IPS-11a (cell line): ENCODE results near the gene CTSZ.
"Not testable (repeated sequence)": the region's sequence is repeated elsewhere in the genome, so short reads cannot be mapped to it uniquely, and the experiment has no call there.

Experiments used
- H3K4me3 ChIP-seq: one replicate; pipeline ENCODE4 v1.5.1; 2013; ENCODE audit warnings: low read depth, low read length, control low read depth

The CTSZ gene

DNA sequence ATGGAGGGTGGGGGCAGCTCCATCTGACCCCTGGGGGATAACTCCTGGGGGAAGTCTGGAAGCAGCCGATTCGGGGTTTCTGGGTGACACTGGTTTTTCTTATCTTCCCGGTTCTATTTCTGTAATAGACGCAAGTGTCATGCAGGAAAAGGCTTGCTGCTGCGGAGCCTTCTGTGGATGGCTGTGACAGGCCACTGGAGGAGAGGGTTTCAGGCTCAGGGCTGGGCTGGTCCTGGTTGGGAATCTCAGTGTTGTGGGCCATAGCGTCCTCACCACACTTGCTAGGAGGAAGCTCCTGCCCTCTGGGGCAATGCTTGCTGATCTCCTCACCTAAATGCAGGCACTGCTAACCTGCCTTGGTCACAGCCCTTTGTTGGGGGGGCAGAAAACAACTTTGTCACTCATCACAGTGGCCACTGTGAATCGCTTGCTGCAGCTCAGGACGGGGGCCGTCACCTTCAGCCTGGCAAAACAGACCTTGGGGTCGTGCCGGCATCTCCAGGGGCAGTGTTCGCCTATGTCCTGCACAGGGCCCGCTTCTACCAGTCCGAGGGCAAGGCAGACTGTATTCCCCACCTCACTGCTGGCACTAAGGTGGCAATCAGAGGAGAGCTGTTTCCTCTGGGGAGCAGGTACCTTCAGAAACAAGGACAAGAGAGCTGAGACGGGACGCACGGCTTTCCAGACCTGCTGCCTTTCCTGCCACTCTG, 7.8 kb upstream of the CTSZ start:
- H3K4me3 ChIP-seq: no peak overlapping the region

DNA sequence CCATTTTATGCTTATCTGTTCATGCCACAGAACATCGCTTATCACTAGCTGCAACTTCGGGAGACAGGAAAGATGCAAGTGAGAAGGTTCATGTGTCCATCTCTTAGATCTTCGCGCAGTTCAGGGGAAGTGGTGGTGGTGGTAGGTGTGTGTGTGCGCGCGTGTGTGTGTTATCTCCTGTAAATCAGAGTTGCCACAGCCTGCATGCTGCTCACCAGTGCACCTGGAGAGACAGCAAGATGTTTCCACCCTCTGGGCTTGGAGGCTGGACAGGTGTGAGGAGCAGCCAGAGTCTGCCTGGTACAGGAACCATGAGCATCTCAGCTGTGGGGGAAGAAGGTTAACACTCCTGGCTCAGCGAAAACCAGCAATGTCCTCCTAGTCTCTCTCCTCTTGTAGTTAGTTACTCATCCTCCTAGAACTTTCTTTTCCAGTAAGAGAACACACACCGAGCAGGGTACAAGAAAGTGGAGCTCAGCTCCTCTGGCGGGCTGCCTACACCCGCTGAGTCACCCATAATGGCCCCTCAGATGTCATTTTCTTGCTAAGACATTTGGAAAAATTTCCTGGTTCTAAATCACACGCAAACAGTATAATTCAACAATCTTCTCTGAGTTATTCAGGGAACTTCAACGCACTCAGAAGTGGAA, 7.0 kb upstream of the CTSZ start:
- no peak overlapping the region for H3K4me3 ChIP-seq

DNA sequence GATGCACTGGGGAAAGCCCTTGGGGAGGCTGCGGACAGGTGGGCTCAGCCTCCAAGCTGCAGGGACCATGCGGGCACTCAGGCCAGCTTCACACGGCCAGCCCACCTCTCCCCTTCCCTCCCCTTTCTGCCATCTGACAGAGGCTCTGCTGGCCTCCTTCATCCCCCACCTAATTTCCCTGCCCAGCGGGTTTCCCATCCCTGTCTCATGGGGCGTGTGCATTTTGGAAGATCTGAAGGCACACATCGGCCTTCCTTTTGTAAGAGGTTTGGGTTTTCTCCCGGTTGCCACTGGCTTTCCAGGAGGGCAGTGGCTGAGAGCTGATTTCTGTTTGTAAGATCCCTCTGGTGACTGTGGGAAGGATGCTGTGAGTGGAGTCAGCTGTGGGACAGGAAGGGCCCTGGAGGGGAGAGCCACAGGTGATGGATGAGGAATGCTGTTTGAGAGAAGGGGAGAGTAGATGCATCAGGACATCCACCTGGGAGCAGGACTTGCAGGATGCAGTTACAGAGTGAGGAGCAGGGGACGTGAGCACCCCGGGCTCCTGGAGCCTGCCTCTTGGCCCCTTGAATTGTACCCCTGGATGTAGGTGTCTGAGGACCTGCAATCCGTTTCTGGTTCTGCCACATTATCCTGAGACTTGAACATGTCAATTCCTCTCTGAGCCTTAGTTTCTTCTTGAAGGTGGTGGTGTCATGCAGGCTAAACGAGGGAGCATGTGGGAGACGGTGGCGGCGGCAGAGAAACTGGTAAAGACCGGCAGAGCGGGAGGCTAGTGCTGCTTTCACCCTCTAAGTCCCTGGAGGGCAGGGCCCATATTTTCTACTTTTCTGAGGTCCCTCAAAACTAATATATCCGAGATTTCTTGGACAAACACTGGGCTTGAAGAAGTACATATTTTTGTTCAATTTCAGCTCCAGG, 6.2 kb upstream of the CTSZ start:
- no peak overlapping the region for H3K4me3 ChIP-seq

DNA sequence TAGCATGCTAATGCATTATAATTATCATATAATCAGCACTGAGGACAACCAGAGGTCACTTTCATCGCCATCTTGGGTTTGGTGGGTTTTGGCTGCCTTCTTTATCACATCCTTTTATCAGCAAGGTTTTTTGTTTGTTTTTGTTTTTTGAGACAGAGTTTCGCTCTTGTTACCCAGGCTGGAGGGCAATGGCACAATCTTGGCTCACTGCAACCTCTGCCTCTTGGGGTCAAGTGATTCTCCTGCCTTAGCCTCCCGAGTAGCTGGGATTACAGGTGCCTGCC, 4.8 kb upstream of the CTSZ start:
- not testable (repeated sequence) for H3K4me3 ChIP-seq

DNA sequence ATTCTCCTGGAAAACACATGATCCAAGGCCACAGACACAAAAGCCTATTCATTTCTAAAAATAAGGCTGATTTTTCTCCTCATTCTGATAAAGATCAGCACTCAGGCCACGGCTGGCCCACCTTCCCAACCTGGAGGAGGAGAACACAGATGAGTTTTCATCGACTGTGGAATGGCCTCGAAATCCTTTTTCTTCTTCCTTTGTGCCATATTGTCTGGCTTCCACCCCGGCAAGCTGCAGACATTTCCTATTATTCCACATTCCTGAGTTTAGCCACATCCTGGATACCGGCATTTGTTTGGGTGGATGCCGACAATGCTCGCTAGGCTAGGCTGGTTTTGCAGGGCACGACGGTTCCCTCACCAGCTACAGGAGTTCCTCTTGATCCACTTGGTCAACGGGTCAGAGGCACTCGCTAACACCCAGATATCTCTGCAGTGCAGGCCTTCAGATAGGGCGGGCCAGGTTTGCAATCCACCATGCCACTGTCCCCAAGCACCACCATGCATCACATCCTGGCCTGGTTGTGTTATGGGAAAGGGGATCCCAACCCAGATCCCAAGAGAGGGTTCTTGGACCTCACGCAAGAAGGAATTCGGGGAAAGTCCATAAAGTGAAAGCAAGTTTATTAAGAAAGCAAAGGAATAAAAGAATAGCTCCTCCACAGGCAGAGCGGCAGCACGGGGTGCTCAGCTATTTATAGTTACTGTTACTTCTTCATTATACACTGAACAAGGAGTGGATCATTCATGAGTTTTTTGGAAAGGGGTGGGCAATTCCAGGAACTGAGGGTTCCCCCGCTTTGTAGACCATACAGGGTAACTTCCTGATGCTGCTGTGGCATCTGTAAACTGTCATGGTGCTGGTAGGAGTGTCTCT, 4.2 kb upstream of the CTSZ start:
- H3K4me3 ChIP-seq: no peak overlapping the region

DNA sequence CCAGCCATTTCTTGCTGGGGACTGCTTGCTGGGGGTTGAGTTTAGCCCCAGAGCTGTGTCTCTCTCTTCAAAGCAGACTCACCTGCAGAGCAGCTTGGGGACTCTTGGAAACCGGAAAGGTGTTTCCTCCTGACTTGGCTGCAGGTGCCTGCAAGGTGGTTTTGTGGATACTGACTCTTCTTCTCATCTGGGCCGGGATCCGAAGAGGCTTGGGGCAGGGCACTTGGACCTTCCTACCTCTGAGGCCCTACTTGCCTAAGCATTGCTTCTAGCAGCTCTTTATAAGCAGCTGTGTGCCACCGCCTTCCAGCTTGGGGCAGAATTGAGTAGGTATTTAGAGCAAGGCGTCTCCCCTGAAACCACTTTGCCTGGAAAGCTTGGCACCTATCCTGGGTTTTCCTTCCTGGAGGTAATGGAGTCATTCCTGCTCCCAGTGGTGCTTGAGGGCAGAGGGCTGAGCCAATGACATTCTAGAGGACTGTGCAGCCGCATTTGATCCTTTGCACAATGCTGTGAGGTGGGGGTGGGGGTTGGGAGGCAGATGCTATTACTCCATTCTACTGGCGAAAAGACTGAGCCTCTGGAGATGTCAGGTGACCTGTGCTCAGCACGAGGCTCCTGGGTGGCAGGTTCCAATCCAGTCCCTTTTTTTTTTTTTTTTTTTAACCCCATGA, 3.4 kb upstream of the CTSZ start:
- H3K4me3 ChIP-seq: no peak overlapping the region

DNA sequence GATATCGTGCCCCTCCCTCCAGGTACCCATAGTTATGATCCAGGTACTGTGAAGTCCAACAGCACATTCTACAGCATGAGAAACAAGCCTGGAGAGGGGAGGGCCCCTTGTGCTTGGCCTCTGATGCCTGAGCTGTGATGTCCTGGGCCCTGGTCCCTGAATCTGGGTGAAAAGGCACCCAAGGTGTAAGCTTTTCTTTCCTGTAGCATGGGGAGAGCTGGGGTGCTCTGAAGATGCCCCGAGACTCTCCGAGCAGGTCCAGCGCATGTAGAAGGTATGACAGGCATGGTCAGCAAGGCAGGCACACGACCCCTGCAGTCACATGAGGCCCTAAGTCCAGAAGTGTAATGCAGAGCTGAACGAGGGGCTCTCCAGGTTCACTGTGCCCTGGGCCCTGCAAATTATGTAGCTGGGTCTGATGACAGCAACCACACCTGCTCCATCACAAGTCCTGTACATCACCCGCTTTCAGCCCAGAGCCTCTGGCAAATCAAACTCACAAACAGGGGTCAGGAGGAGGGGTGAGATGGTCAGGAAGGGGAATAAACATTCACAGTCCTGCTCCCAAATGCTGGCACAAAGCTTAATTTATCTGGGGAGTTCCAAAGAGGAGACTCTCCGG, 1.8 kb upstream of the CTSZ start:
- no peak overlapping the region for H3K4me3 ChIP-seq

DNA sequence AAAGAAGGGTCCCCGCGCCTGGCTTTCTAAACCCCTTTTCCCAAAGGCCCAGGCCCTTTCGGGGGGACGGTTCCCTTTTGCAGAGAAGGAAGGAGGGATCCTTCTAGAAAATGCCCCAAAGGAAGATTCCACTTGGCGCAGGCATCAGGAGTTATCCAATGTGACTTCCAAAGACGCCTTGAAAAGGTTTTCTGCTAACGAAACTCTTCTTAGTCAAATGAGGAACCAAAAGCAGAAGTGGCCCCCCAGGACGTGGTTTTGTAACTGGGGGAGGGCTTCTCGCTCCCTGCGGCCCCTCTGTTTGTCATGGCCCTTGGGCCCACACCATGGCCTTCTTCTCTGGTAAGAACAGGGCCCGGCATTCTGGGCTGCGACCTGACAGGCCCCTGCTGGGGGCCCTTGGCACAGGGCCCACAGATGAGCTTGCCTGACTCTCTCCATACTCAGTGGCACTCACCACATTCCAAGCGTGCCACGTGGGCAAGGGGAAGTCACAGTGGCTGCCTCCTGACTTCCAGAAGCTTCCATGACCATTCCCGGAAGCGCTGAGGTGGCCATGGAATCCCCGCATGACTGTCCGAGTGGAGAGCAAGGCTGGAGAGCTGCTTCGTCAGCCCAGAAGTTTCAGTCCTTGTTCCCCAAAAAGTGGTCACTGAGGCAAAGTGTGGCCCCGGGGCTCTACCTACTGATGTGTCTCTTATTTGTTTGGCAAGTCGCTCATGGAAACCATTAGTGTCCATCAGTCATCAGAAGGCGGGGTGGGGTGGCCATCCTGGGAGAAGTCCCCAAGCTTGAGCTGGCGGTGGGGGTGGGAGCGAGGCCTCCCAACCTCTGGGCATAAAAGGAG, 834 bp upstream of the CTSZ start:
- H3K4me3 ChIP-seq: no peak overlapping the region

DNA sequence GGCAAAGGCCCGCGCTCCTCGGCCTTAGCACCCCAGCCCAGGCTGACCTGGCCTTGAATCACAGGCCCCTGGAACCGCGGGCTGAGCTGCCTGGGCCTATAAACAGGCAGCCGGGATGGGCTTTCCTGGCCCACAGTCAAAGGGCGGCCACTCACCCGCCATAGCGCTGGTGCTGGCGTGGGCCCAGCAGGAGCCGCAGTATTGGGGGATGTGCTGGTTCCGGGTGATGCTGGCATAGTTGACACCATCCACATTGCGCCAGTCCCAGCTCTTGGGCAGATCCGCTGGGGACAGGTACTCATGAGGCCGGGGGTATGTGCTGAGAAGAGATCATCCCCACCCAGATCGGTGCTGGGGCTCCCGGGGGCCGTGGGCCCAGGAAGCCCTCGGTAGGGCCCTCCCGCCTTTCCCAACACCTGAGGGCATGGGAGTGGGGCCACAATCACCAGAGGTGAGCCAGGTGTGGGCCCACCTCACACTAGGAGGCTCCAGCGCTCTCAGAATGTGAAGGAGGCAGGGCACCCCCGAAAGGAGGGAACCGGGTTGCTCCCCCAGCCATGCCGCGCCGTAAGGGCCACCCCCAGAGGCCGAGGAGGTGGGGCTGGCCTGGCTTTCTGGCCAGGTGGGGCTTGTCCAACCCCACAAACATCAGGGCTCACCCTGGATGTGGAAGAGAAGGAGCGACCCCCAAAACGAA, 739 bp downstream of the CTSZ start:
- peak overlapping the region; percentile 45 for H3K4me3 ChIP-seq

DNA sequence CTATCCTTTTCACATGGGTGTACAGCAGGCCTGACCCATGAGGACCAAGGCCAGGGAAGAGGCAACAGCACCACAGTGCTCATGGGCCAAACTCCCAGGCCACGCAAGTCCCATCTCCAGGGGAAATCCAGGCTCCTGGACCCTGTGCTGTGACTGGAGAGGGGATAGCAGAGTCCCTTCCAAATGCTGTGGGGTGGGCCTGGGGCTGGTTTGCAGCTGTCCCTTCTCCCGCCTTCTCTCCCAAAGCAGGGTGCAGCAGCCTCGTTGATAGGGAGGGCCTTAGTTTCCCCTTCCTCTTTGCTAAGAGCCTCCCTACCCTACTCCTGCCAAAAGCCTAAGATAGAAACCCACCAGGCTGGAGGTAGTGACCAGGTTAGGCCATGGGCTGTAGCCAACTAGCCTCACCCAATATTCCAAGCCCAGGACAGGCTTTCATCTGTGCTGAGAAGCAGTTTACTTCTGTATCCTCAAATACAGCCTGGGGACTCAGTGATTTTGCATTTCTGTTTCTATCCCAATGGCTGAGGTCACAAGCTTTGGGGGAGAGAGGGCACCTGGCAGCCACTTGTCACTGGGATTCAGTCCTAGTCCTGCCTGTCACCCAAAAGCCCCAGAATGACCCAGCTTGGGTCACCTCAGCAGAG, 1.4 kb downstream of the CTSZ start:
- no peak overlapping the region for H3K4me3 ChIP-seq

DNA sequence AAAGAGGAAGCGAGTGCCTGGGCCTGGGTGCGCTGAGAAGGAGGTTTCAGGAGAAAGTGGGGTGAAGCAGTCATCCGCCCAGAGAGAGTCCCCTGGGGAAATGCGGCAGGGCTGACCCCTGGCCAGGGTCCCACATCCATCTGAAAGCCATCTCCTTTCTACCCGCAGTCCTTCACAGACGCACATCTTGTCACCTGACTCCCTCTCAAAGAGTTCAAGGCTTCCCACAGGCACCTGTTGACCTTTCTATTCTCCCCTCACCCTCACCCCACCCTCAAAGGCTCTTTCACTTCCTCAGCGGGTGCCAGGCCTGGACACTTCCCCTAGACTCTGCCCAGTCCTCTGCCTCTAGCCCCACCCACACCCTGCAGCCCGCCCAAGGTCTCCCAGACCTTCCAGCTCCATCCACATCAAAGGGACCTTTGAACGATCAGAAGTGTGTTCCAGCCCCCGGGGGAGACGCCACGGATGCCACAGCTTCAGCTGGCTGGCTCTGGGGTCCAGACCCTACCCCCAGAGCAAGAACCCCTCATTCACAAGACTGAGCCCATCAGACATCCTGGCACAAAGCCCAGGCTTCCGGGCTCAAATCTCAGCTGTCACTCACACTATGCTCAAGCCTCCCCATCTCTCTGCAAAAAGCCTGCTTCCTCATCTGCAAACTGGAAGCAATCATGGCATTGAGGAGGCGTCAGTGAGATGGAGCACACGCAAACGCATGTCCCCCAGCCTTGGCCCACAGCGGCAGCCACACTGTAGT, 2.1 kb downstream of the CTSZ start:
- H3K4me3 ChIP-seq: no peak overlapping the region

DNA sequence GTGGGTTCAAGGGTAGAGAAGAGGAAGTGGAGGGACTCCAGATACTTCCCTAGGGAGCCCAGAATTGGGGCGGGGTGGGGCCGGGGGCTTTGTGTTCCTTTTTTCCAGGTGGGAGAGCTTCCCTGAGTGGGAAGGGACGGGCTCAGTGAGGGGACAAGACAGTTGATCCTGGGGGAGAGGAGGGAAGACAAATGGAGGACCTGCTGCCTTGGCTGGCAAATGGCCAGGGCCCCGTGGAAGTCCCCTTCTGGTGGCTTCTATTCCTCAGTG, 2.6 kb downstream of the CTSZ start:
- no peak overlapping the region for H3K4me3 ChIP-seq

DNA sequence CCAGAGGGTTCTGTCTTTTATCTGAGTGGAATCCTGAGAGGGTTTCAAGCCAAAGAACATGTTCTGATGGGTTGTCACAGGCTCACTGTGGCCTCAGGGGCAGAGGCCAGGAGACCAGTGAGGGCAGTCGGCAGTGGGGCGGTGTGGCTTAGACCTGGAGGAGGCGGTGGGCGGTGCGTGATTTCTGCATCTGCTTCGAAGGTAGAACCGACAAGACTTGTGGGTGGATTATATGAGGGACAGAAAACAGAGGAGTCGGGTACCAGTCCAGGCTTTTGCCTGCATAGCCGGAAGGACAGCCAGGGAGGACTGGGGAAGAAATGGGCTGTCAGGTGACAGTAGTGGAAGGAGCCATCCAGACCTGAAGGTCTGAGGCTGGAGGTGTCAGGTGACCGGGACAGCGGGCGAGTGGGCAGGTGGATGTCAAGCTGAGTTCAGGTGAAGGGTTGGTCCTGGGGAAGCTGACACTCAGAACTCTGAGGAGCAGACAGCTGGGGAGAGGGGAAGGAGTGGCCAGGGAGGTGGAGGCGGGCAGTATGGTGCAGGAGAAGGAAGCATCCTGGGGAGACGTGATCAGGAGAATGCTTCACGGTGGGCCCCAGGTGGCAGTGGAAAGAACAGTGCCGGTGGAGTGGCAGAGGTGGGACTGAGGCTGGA, 3.1 kb downstream of the CTSZ start:
- H3K4me3 ChIP-seq: no peak overlapping the region

DNA sequence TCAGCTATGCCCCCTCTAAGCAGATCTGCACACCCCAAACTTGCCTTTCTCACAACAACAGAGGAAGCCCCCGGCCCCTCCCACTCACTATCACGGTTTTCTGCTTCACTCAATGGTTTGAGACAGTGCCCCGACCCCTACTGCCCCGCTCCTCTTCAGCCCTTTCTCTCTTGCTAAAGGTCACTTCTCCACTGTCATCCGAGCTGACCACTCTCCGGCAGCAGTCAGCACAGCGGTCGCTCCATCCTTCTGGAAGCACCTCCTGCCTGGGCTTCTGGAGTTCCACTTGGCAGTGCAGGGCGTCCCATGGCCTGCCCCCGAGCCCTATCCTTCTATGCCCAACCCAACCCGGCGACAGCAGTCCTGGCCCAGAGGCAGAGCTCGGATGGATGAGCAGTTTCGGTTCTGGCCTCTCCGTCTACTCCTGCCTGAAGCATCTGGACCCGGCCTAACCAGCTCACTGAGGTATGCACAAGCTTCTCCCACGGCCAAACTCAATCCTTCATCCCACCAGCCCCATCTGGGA, 4.1 kb downstream of the CTSZ start:
- H3K4me3 ChIP-seq: no peak overlapping the region

DNA sequence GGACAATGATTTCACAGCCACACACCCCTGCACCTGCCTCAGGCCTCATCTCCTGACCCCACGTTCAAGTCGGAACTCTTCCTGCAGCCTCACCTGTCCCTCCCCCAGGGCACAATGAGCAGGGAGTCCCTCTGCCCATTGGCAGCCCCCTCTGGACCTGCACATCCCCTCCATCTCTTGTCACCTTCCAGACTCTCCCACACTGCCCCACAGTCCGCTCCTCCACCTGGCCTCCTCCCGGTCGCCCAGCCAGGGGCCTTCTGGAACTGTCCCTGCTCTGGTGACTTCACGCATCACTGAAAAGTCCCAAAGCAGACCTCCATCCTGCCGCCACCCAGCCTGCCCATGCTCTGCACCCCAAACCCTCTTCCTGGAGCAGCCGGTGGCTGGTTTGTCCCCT, 4.7 kb downstream of the CTSZ start:
- no peak overlapping the region for H3K4me3 ChIP-seq

DNA sequence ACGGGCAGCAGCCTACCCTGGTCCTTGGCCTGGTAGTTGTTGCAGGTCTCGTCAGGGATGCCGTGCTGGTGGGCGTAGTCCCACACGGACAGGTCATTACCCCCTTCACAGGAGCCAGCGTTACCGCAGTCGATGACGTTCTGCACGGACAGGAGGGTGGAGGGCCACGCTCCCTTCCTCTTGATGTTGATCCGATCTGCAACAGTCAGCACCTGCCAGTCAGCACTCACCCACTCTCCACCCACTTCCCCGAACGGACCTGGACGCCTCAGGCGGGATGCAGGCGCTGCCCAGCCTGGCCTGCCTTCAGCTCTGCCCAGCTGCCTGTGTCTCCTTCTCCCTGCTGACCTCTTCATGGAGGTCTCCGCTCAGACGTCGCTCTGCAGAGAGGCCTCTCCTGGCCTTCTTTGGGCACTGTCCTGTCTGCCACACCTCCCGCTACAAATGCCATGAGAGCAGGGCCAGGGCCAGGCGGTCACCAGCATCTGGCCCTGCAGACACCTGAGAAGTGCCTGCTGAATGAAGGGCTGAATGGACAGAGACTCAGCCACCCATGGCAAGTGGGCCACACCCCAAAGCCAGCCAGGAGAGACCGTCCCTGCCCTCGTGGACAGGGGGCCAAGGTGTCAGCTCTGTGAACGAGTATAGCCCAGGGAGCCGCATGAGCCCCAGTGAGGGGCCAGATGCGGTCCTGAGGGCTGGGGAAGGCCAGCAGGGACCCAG, 5.4 kb downstream of the CTSZ start:
- H3K4me3 ChIP-seq: no peak overlapping the region
